Stimulated activated CD8-positive, alpha-beta memory T cell treated with anti-CD3 and anti-CD28 coated beads, Interleukin-2, amount 100 ng/mL, for 1 hour (primary cell): ENCODE results near the gene PLEKHA7.

ENCODE experiments used
- DNase-seq, 2 donors: peaks; one replicate each; pipeline ENCODE4 v3.0.0-alpha.2; 2020; ENCODE audit warnings: low read depth in 2 of 2

The PLEKHA7 gene

GRCh38 chr11:16840951-16841350, 173.3 kb downstream of the PLEKHA7 start:
- DNase-seq: no peak

GRCh38 chr11:16839821-16840220, 174.4 kb downstream of the PLEKHA7 start:
- DNase-seq: no peak

- DNase-seq: no peak
These were observed 179.8 kb downstream of the PLEKHA7 start for GRCh38 chr11:16834384-16834783.

GRCh38 chr11:16833026-16833425, 181.2 kb downstream of the PLEKHA7 start:
- DNase-seq: no peak

- no peak for DNase-seq
These were observed 182.0 kb downstream of the PLEKHA7 start for GRCh38 chr11:16832193-16832539.

- no peak for DNase-seq
These were observed 182.7 kb downstream of the PLEKHA7 start for GRCh38 chr11:16831316-16832192.

- DNase-seq: no peak
These were observed 187.1 kb downstream of the PLEKHA7 start for GRCh38 chr11:16827139-16827538.

- no peak for DNase-seq
These were observed 188.2 kb downstream of the PLEKHA7 start for GRCh38 chr11:16825968-16826367.

GRCh38 chr11:16825101-16825500, 189.1 kb downstream of the PLEKHA7 start:
- DNase-seq: no peak

GRCh38 chr11:16820324-16821092, 193.7 kb downstream of the PLEKHA7 start:
- peak; percentile 26 to 30 for DNase-seq

- no peak for DNase-seq
These were observed 195.9 kb downstream of the PLEKHA7 start for GRCh38 chr11:16818284-16818683.

- DNase-seq: no peak
These were observed 196.9 kb downstream of the PLEKHA7 start for GRCh38 chr11:16817351-16817750.

- no peak for DNase-seq
These were observed 197.6 kb downstream of the PLEKHA7 start for GRCh38 chr11:16816358-16817270.

GRCh38 chr11:16815047-16815767, 199.0 kb downstream of the PLEKHA7 start:
- no peak for DNase-seq

- no peak for DNase-seq
These were observed 199.7 kb downstream of the PLEKHA7 start for GRCh38 chr11:16814410-16815046.

GRCh38 chr11:16813126-16813525, 201.1 kb downstream of the PLEKHA7 start:
- DNase-seq: no peak

GRCh38 chr11:16812274-16812673, 201.9 kb downstream of the PLEKHA7 start:
- no peak for DNase-seq

GRCh38 chr11:16811136-16812020, 202.8 kb downstream of the PLEKHA7 start:
- no peak for DNase-seq

GRCh38 chr11:16809886-16810668, 204.1 kb downstream of the PLEKHA7 start:
- no peak for DNase-seq
